Adrenal gland (tissue), 12 donors: ENCODE measurements around the gene RSPO1. TPM values are rescaled to one million over a fixed set of nuclear protein-coding genes. Genes with fewer than 3 reads are reported as not detected.
A peak's percentile ranks its signal among the peaks of the same experiment; 100 is the strongest.

Source experiments
- DNase-seq, 7 donors: peaks; one replicate each; pipeline ENCODE4 v3.0.0-alpha.2; 2019 to 2020
- H3K27ac ChIP-seq, 5 donors: fragments of 200-600 bp; sonication (generic) in 4 of 5; 1 replicate in 3 of 5; 2 replicates in 2 of 5; pipeline versions ENCODE4 v1.5.1 to v1.8.0; 2016 to 2020; ENCODE audit warnings: mild to moderate bottlenecking in 1 of 5
- H3K27me3 ChIP-seq: fragments of 200-600 bp; 2 replicates; pipeline ENCODE4 v1.8.0; 2021
- H3K36me3 ChIP-seq, 2 donors: fragments of 200-600 bp; replicated peaks in 1 of 2; 1 replicate in 1 of 2; 2 replicates in 1 of 2; pipeline versions ENCODE4 v1.5.1 to v1.8.0; 2018 to 2022
- H3K4me1 ChIP-seq, 2 donors: fragments of 200-600 bp; replicated peaks in 1 of 2; 1 replicate in 1 of 2; 2 replicates in 1 of 2; pipeline versions ENCODE4 v1.5.1 to v1.8.0; 2018 to 2021
- H3K4me3 ChIP-seq, 4 donors: fragments of 200-600 bp; sonication (generic) in 3 of 4; one replicate each; pipeline ENCODE4 v1.5.1; 2016 to 2018
- H3K9me3 ChIP-seq, 3 donors: fragments of 200-600 bp; sonication (generic) in 1 of 3; replicated peaks in 1 of 3; 1 replicate in 2 of 3; 2 replicates in 1 of 3; pipeline versions ENCODE4 v1.5.1 to v1.8.0; 2016 to 2021
- CTCF ChIP-seq, 6 experiments: fragments of 450-650 bp in 4 of 6; fragments of 200-600 bp in 2 of 6; sonication (generic) in 1 of 6; IDR thresholded peaks; 1 replicate in 5 of 6; 2 replicates in 1 of 6; pipeline versions ENCODE4 v1.5.1 to v1.8.0; 2016 to 2021; ENCODE audit warnings: antibody characterized with exemption in 6 of 6, mild to moderate bottlenecking in 2 of 6, moderate library complexity in 1 of 6
- POLR2A ChIP-seq, 2 donors: fragments of 450-650 bp; IDR thresholded peaks; one replicate each; pipeline ENCODE4 v1.6.1; 2017; ENCODE audit warnings: antibody characterized with exemption in 2 of 2, mild to moderate bottlenecking in 2 of 2, moderate library complexity in 1 of 2
- WGBS, 4 donors: extraction: QIAGEN DNeasy Blood & Tissue Kit in 2 of 4; methylation state at CpG; one replicate each; pipeline versions ENCODE4 v1.1.5 to v1.1.7; 2013 to 2017; 5-methylcytosine and 5-hydroxymethylcytosine counted together
- intact Hi-C, 2 donors: fragments of 100-400 bp; cut with DNase I; formaldehyde crosslinking; loops; one replicate each; pipeline versions ENCODE4 v1.14.1 to v1.15.0; 2022 to 2023
- polyA plus RNA-seq, 3 donors: library from polyadenylated mRNA; stranded (reverse); fragments of 200-250 nt in 2 of 3; fragments of 350-450 nt in 1 of 3; fragmentation: Illumina TruSeq in 1 of 3; extraction: RNeasy Lipid Tissue Mini Kit (QIAGEN cat#74804) in 1 of 3; gene quantifications; one replicate each; pipeline ENCODE4 v1.2.3, GENCODE V29; 2013 to 2014
- total RNA-seq, 9 donors: library from RNA; depleted of rRNA in 4 of 9; stranded (reverse); fragments of >200 nt in 4 of 9; fragments of 120-200 nt in 1 of 9; fragmentation: NEBNext Ultra II Directional in 1 of 9; extraction: Animal tissue kit (Norgen Biotek cat#: 25700) in 1 of 9; gene quantifications; one replicate each; pipeline versions ENCODE4 v1.1.0 to v1.2.4, GENCODE V29; 2013 to 2023
- donor health status: healthy with polysubstance abuse.
- donor health status: Bipolar disorder and iron deficiency.
- donor health status: DM: yes; HTN: yes; CAD: no.
- donor health status: DM: no; HTN: no; CAD: no.
- donor health status: DM: no; HTN: no; CAD: no.
- donor health status: DM: yes; HTN: yes; CAD: no.

The RSPO1 gene
- total and polyA plus RNA-seq, 12 donors: 0.11 to 0.51 (median 0.18) TPM; not detected in 4

GRCh38 chr1:37602750-37603694 lies 31.7 kb downstream of the RSPO1 start:
- no peak overlapping the region for H3K27ac ChIP-seq
- WGBS, 4 donors: 16 to 28% (median 20%) methylated on average over 8 of the region's 8 CpGs
- no peaks in the 10 kb centered on the region for H3K36me3 ChIP-seq
- intact Hi-C loops: no loop called here
- no peaks in the 10 kb centered on the region for H3K27me3 ChIP-seq
- no peak overlapping the region for H3K4me3 ChIP-seq
- no peaks in the 10 kb centered on the region for H3K9me3 ChIP-seq
- DNase-seq: peak in 5 of 7 donors; percentile 22 to 42 (median 25)
- peaks cover 0 to 3% of the 10 kb centered on the region in 2 donors for H3K4me1 ChIP-seq
- TF ChIP-seq CTCF (IDR thresholded peaks at IDR 0.05) (peak; percentile 33 to 63 (median 50)), POLR2A (IDR thresholded peaks at IDR 0.05) (no peak)

- DNase-seq: no peak
- no peak for TF ChIP-seq POLR2A (IDR thresholded peaks at IDR 0.05)
- no peak for TF ChIP-seq CTCF (IDR thresholded peaks at IDR 0.05)
- peaks cover 3 to 4% of the 10 kb centered on the region in 2 donors for H3K4me1 ChIP-seq
- no peaks in the 10 kb centered on the region for H3K9me3 ChIP-seq
- no peaks in the 10 kb centered on the region for H3K36me3 ChIP-seq
- H3K4me3 ChIP-seq: no peak overlapping the region
- intact Hi-C loops: no loop called here
- no peak overlapping the region for H3K27ac ChIP-seq
- no peaks in the 10 kb centered on the region for H3K27me3 ChIP-seq
These were observed 33.3 kb downstream of the RSPO1 start for GRCh38 chr1:37601441-37601840.

GRCh38 chr1:37599940-37600339 lies 34.8 kb downstream of the RSPO1 start:
- TF ChIP-seq POLR2A (IDR thresholded peaks at IDR 0.05) (no peak), CTCF (IDR thresholded peaks at IDR 0.05) (no peak)
- Histone ChIP-seq H3K27me3 (no peaks in the 10 kb centered on the region), H3K4me3 (no peak overlapping the region), H3K36me3 (no peaks in the 10 kb centered on the region), H3K27ac (no peak overlapping the region), H3K4me1 (peaks cover 3 to 10% of the 10 kb centered on the region in 2 donors), H3K9me3 (no peaks in the 10 kb centered on the region)
- intact Hi-C loops: loop anchor here in 1 of 2 donors (5.0 kb wide), 1 partner anchor 82 kb away; no protein-coding TSS in a partner anchor
- 43 to 71% (median 58%) methylated on average over 5 of the region's 5 CpGs for WGBS, 4 donors
- no peak for DNase-seq

GRCh38 chr1:37596182-37596667 lies 38.5 kb downstream of the RSPO1 start:
- Histone ChIP-seq H3K9me3 (no peaks in the 10 kb centered on the region), H3K27ac (peak overlapping the region in 3 of 5 donors; percentile 74 to 92 (median 79)), H3K4me3 (peak overlapping the region in 2 of 4 donors; percentile 78 to 87), H3K4me1 (peaks cover 6 to 24% of the 10 kb centered on the region in 2 donors), H3K36me3 (peaks cover 0 to 21% of the 10 kb centered on the region in 2 donors), H3K27me3 (no peaks in the 10 kb centered on the region)
- intact Hi-C loops: loop anchor here in 1 of 2 donors (5.0 kb wide), 1 partner anchor 86 kb away; no protein-coding TSS in a partner anchor
- 0 to 2% (median 1%) methylated on average over 3 of the region's 3 CpGs for WGBS, 4 donors
- no peak for DNase-seq
- TF ChIP-seq POLR2A (IDR thresholded peaks at IDR 0.05): no peak
- no peak for TF ChIP-seq CTCF (IDR thresholded peaks at IDR 0.05)
